Sigmoid colon (tissue), 4 donors: ENCODE measurements around the gene DOLPP1.

ENCODE experiments used
- POLR2AphosphoS5 ChIP-seq, 4 donors: sonication (generic); formaldehyde crosslinking; IDR thresholded peaks; one replicate each; pipeline ENCODE4 v1.6.1; 2017; ENCODE audit warnings: antibody characterized with exemption in 4 of 4
- TF ChIP-seq, protein P1 (sequence below), 4 experiments: fragments of 450-650 bp in 3 of 4; fragments of 200-600 bp in 1 of 4; IDR thresholded peaks; one replicate each; pipeline ENCODE4 v1.5.1; 2016 to 2019; ENCODE audit warnings: antibody characterized with exemption in 4 of 4, mild to moderate bottlenecking in 3 of 4, moderate library complexity in 2 of 4

DNA sequence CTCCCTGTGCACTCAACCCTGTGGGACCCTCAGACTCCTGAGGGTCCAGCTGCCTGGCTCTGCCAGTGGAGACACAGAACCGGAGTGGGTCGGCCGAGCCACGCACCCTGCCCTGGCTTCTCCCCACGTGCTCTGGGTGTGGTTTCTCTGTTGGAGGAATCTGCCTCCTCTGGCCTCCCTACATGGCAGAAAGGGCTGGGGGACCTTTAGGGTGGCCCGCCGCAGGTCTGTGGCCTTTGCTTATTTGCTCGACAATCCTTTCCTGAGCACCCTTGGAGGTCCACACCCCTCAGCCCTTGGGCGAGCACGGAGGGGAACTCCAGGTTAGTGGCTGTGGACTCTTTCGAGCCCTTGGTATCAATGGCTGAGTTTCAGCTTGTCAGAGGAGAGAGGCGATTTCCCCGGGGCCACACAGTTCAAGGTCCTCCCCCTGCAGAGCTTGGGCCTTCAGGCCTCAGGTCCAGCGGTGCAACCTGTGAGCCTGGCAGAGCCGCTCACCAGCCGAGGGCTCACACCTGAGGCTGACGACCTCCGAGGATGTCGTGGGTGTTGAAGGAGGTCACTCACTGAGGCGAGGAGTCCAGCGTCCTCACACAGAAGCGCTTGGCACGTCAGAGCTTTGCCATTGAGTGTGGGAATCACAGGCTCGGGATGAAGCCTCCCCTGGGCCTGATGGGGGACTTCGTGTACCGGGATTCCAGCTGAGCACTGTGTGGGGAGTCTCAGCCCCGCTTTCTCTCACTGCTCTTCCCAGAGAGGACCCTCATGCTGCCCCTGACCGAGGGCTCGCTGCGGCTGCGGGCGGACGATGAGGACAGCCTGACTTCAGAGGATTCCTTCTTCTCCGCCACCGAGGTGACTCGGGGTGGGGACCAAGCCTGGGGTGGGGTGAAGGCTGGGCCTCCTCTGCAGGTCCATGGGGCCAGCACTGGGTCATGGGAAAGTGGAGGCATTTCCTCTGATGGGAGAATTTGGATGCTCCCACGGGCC, 20.8 kb upstream of the DOLPP1 start:
- TF ChIP-seq, protein P1, sequence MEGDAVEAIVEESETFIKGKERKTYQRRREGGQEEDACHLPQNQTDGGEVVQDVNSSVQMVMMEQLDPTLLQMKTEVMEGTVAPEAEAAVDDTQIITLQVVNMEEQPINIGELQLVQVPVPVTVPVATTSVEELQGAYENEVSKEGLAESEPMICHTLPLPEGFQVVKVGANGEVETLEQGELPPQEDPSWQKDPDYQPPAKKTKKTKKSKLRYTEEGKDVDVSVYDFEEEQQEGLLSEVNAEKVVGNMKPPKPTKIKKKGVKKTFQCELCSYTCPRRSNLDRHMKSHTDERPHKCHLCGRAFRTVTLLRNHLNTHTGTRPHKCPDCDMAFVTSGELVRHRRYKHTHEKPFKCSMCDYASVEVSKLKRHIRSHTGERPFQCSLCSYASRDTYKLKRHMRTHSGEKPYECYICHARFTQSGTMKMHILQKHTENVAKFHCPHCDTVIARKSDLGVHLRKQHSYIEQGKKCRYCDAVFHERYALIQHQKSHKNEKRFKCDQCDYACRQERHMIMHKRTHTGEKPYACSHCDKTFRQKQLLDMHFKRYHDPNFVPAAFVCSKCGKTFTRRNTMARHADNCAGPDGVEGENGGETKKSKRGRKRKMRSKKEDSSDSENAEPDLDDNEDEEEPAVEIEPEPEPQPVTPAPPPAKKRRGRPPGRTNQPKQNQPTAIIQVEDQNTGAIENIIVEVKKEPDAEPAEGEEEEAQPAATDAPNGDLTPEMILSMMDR (IDR thresholded peaks at IDR 0.05) = no peak
- TF ChIP-seq POLR2AphosphoS5 (IDR thresholded peaks at IDR 0.05) = no peak
